Measurements from ENCODE around the gene TUFT1.

- TF ChIP-seq CTCF (IDR thresholded peaks at IDR 0.05; ENCODE audit: poor library complexity, severe bottlenecking) (no peak), REST (IDR thresholded peaks at IDR 0.05; ENCODE audit: borderline replicate concordance) (no peak), EZH2 (IDR thresholded peaks at IDR 0.05; ENCODE audit: borderline replicate concordance, insufficient read depth, low read length, poor library complexity, severe bottlenecking) (no peak), TAF1 (IDR thresholded peaks at IDR 0.05; ENCODE audit: low read depth) (no peak), SMC3 (conservative IDR thresholded peaks at IDR 0.05; ENCODE audit: poor library complexity) (no peak), POLR2AphosphoS5 (IDR thresholded peaks at IDR 0.05) (no peak)
Observed at GRCh38 chr1:151626740-151627334, 86.7 kb downstream of the TUFT1 start.
